C4-2B (cell line): ENCODE results near the gene OTOGL.

Source experiments
- ZFX ChIP-seq: fragments of 450-650 bp; IDR thresholded peaks from 2 replicates; pipeline ENCODE4 v1.6.1; 2017
- TF ChIP-seq, protein P1 (sequence below): fragments of 450-650 bp; conservative IDR thresholded peaks from 2 replicates; pipeline ENCODE4 v1.5.1; 2017; ENCODE audit warnings: mild to moderate bottlenecking

DNA sequence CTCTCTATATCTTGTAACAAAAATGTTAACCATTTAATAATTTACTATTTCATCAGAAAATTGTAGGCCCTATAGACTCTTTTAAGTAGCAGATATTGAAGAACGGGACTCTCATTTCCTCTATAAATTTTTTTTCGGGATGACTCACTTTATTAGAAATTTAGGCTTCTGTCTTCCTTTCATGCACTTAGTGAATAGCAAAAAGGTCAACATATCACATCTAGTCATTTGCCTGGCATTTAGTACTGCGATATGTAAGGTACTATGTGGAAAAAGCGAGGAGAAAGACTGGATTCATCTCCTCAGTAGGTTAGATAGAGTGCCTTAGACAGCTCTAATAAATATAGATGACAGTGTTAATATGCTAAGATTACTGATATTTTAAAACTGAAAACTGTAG is 178.4 kb downstream of the OTOGL start:
- TF ChIP-seq, protein P1, sequence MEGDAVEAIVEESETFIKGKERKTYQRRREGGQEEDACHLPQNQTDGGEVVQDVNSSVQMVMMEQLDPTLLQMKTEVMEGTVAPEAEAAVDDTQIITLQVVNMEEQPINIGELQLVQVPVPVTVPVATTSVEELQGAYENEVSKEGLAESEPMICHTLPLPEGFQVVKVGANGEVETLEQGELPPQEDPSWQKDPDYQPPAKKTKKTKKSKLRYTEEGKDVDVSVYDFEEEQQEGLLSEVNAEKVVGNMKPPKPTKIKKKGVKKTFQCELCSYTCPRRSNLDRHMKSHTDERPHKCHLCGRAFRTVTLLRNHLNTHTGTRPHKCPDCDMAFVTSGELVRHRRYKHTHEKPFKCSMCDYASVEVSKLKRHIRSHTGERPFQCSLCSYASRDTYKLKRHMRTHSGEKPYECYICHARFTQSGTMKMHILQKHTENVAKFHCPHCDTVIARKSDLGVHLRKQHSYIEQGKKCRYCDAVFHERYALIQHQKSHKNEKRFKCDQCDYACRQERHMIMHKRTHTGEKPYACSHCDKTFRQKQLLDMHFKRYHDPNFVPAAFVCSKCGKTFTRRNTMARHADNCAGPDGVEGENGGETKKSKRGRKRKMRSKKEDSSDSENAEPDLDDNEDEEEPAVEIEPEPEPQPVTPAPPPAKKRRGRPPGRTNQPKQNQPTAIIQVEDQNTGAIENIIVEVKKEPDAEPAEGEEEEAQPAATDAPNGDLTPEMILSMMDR, result no peak
- TF ChIP-seq ZFX, result no peak
